ENCODE data around the gene FAM131A. TPM values are rescaled to one million over a fixed set of nuclear protein-coding genes. Genes with fewer than 3 reads are reported as not detected.

The FAM131A gene
- total RNA-seq, 1 experiment from 2014 or later, result 14.4 TPM

GRCh38 chr3:184349563-184350470, 12.4 kb downstream of the FAM131A start:
- Histone ChIP-seq H3T11ph (ENCODE audit: low read length) (no peak overlapping the region), H3K9ac (ENCODE audit: extremely low read depth, insufficient read length, low read length) (no peak overlapping the region), H3K9me3 (ENCODE audit: control insufficient read depth, low read depth, low read length) (no peaks in the 10 kb centered on the region), H4K91ac (ENCODE audit: insufficient read length, low read depth, low read length) (no peak overlapping the region), H4K20me1 (ENCODE audit: control insufficient read depth, insufficient read depth, insufficient read length) (no peaks in the 10 kb centered on the region), H2AK5ac (ENCODE audit: insufficient read length, low read length) (no peak overlapping the region), H2AFZ (ENCODE audit: low read length) (no peak overlapping the region), H3K23ac (ENCODE audit: insufficient read length, low read depth, low read length) (no peak overlapping the region), H2BK5ac (ENCODE audit: insufficient read length, low read length) (no peak overlapping the region), H3K79me1 (ENCODE audit: insufficient read depth, low read depth, low read length, poor library complexity, severe bottlenecking) (no peaks in the 10 kb centered on the region), H2BK20ac (ENCODE audit: low read depth, low read length, poor library complexity, severe bottlenecking) (no peak overlapping the region), H4K5ac (ENCODE audit: insufficient read length, low read depth, low read length) (no peak overlapping the region), H4K8ac (replicated peaks; ENCODE audit: insufficient read length, low read depth, low read length) (no peak overlapping the region), H3K4me2 (ENCODE audit: insufficient read depth, insufficient read length, low read length) (no peak overlapping the region), H3K4ac (ENCODE audit: low read depth, low read length) (no peak overlapping the region), H3K14ac (ENCODE audit: insufficient read depth, low read length) (no peak overlapping the region), H2BK12ac (ENCODE audit: insufficient read length, low read depth, low read length) (no peak overlapping the region), H3K79me2 (ENCODE audit: insufficient read depth, low read length) (no peaks in the 10 kb centered on the region), H3K18ac (ENCODE audit: insufficient read length, low read depth, low read length) (no peak overlapping the region), H3K4me1 (ENCODE audit: insufficient read depth, low read length) (0 out of 2 replicates have a peak, but pooled peaks cover 2% of the 10 kb centered on the region), H3K56ac (ENCODE audit: insufficient read length, low read depth, low read length) (no peak overlapping the region), H3K27ac (ENCODE audit: insufficient read length, low read depth, low read length) (no peak overlapping the region), H2BK120ac (ENCODE audit: low read depth, low read length, poor library complexity, severe bottlenecking) (no peak overlapping the region), H3K27me3 (ENCODE audit: insufficient read depth, low read length) (no peaks in the 10 kb centered on the region), H2BK15ac (ENCODE audit: low read depth, low read length) (no peak overlapping the region), H3K23me2 (ENCODE audit: insufficient read length, low read depth, low read length, poor library complexity, severe bottlenecking) (no peaks in the 10 kb centered on the region)
- TF ChIP-seq, protein P1, sequence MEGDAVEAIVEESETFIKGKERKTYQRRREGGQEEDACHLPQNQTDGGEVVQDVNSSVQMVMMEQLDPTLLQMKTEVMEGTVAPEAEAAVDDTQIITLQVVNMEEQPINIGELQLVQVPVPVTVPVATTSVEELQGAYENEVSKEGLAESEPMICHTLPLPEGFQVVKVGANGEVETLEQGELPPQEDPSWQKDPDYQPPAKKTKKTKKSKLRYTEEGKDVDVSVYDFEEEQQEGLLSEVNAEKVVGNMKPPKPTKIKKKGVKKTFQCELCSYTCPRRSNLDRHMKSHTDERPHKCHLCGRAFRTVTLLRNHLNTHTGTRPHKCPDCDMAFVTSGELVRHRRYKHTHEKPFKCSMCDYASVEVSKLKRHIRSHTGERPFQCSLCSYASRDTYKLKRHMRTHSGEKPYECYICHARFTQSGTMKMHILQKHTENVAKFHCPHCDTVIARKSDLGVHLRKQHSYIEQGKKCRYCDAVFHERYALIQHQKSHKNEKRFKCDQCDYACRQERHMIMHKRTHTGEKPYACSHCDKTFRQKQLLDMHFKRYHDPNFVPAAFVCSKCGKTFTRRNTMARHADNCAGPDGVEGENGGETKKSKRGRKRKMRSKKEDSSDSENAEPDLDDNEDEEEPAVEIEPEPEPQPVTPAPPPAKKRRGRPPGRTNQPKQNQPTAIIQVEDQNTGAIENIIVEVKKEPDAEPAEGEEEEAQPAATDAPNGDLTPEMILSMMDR (conservative IDR thresholded peaks at IDR 0.05), result no peak
- Mint-ChIP-seq H3K4me3 (no peak overlapping the region), H3K9me3 (no peaks in the 10 kb centered on the region), H3K27me3 (ENCODE audit: low read depth) (no peaks in the 10 kb centered on the region), H3K36me3 (ENCODE audit: insufficient read depth in 1 of 3, low read depth in 3 of 3) (peaks cover 9 to 36% (median 35%) of the 10 kb centered on the region in 3 experiments; a peak in 6 of 7 replicates), H3K4me1 (peaks cover 15 to 26% of the 10 kb centered on the region in 2 experiments), H3K27ac (no peak overlapping the region)
- WGBS (ENCODE audit: extremely low coverage, insufficient read length, low lambda C conversion rate), result no CpG with 5 or more reads among the region's 10 CpGs
- DNase-seq, result no peak

All from H9 (cell line).